Stomach (tissue), 4 donors: Measurements from ENCODE around the gene CFHR1.
"Not testable (repeated sequence)": the region's sequence is repeated elsewhere in the genome, so short reads cannot be mapped to it uniquely, and the experiment has no call there.

Experiments
- EP300 ChIP-seq: sonication (generic); formaldehyde crosslinking; IDR thresholded peaks from one replicate; pipeline ENCODE4 v1.6.1; 2017; ENCODE audit warnings: antibody characterized with exemption
- POLR2A ChIP-seq, 4 donors: fragments of 450-650 bp; IDR thresholded peaks; one replicate each; pipeline ENCODE4 v1.6.1; 2016; ENCODE audit warnings: antibody characterized with exemption in 4 of 4, control low read depth in 2 of 4, mild to moderate bottlenecking in 1 of 4, moderate library complexity in 1 of 4
- POLR2AphosphoS5 ChIP-seq, 3 donors: sonication (generic); formaldehyde crosslinking; IDR thresholded peaks; one replicate each; pipeline ENCODE4 v1.6.1; 2016; ENCODE audit warnings: antibody characterized with exemption in 3 of 3
- TF ChIP-seq, protein P1 (sequence below), 7 experiments: fragments of 450-650 bp in 4 of 7; fragments of 200-600 bp in 3 of 7; sonication (generic) in 3 of 7; IDR thresholded peaks; one replicate each; pipeline ENCODE4 v1.5.1; 2016 to 2019; ENCODE audit warnings: antibody characterized with exemption in 7 of 7, control low read depth in 2 of 7, mild to moderate bottlenecking in 1 of 7

DNA sequence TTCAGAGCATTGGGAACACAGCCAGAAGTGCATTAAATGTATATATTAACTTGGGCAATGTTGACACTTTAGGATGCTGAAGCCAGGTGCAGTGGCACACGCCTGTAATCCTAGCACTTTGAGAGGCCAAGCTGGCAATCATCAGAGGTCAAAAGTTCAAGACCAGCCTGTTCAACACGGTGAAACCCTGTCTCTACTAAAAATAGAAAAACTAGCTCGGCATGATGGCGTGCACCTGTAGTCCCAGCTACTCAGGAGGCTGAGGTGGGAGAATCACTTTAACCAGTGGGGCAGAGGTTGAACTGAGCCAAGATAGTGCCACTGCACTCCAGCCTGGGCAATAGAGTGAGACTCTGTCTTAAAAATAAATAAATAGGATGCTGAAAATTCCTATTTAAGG is 25.4 kb upstream of the CFHR1 start:
- TF ChIP-seq, protein P1, sequence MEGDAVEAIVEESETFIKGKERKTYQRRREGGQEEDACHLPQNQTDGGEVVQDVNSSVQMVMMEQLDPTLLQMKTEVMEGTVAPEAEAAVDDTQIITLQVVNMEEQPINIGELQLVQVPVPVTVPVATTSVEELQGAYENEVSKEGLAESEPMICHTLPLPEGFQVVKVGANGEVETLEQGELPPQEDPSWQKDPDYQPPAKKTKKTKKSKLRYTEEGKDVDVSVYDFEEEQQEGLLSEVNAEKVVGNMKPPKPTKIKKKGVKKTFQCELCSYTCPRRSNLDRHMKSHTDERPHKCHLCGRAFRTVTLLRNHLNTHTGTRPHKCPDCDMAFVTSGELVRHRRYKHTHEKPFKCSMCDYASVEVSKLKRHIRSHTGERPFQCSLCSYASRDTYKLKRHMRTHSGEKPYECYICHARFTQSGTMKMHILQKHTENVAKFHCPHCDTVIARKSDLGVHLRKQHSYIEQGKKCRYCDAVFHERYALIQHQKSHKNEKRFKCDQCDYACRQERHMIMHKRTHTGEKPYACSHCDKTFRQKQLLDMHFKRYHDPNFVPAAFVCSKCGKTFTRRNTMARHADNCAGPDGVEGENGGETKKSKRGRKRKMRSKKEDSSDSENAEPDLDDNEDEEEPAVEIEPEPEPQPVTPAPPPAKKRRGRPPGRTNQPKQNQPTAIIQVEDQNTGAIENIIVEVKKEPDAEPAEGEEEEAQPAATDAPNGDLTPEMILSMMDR (IDR thresholded peaks at IDR 0.05): not testable (repeated sequence)
- TF ChIP-seq EP300; POLR2A (IDR thresholded peaks at IDR 0.05); POLR2AphosphoS5 (IDR thresholded peaks at IDR 0.05): not testable (repeated sequence)
